SIG-M5 treated with dmso at 0.1 percent for 504 hours (cell line): Measurements from ENCODE around the gene DPEP2.
"Not testable (repeated sequence)": the region's sequence is repeated elsewhere in the genome, so short reads cannot be mapped to it uniquely, and the experiment has no call there.

Experiments
- DNase-seq: peaks from one replicate; lab custom pipeline; 2025; ENCODE audit not compliant: unreplicated experiment; lab: John Stamatoyannopoulos, UW

Gene DPEP2

DNA sequence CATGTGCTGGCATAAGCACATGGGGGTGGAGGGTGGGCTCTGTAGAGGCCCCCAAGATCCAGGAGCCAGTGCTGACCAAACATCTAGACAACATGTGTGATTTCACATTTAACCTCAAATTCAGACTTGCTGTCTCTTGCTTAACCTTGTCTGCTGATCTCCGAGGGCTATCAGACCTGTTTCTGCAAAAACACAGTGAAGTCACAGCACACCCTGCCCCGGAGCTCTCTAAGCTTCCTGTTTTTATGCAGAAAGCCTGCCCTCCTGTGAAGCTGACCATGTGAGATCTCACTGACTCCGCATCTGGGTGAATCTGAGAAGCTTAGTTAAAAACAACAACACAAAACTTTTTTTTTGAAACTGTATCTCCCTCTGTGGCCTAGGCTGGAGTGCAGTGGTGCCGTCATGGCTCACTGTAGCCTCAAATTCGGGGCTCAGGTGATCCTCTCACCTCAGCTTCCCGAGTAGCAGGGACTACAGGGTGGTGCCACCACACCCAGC lies 6.6 kb upstream of the DPEP2 start:
- peak; percentile 87 for DNase-seq

DNA sequence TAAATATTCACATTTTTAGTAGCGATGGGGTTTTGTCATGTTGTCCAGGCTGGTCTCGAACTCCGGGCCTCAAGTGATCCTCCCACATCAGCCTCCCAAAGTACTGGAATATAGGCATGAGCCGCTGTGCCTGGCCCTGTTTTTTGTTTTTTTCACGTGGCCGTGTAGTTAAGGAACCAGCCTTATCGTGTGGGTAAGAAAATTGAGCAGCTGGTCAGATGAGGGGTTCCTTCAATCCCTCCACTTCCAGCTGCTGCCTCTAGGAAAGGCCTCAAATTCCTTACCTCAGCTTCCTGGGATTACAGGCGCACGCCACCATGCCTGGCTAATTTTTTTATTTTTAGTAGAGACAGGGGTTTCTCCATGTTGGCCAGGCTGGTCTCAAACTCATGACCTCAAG lies 5.9 kb upstream of the DPEP2 start:
- DNase-seq: no peak

DNA sequence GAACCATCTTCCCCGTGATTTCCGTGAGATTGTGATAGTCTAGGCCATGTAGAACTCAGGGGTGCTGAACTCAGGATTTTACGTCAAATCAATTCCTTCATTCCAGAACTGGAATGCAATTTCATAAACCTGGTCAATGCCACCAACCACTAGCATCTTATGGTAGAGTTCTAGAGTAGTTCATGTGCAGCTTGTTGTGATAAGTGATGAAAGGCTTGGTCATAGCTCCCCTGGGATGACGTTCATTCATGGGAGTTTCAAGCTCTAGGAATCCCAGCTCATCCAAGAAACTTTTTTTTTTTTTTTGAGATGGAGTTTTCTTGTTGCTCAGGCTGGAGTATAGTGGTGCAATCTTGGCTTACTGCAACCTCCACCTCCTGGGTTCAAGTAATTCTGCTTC lies 3.7 kb upstream of the DPEP2 start:
- no peak for DNase-seq

DNA sequence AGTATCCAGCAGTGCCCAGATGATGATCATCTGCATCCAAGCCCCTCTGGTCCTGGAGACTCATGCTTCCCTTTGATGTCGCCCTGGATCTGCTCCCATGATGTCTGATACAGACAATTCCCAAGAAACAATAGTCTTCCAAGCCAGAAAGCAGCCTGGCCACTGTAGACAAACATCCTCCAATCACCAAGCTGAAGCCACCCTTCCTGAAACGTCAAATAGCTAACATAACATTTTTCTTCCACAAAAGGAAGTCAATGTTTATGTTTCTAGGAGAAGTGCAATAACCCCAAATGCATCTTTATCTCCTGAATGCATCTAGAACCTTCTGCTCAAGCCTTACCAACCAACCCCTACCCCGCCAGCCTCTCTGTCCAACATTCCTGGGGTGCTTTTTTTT lies 1.2 kb upstream of the DPEP2 start:
- no peak for DNase-seq

DNA sequence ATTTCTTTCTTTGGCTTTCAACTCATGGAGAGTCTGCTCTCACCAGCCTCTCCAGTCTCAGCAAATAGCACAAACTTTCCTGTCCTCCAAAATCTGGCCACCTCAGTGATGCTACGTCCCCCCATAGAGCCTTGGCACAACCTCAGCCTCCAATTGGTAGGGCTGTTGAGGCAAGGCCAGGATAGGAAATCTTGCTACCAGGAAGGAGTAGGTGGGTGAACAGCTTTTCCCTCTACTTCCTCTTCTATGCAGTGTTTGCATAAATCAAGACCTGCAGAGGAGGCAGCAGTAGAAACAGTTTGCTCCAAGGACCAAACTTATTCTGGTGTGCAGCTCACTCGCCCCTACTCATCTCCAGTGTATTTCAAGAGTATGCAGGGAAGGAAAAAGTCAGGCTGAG lies 701 bp upstream of the DPEP2 start:
- DNase-seq: peak; percentile 28

DNA sequence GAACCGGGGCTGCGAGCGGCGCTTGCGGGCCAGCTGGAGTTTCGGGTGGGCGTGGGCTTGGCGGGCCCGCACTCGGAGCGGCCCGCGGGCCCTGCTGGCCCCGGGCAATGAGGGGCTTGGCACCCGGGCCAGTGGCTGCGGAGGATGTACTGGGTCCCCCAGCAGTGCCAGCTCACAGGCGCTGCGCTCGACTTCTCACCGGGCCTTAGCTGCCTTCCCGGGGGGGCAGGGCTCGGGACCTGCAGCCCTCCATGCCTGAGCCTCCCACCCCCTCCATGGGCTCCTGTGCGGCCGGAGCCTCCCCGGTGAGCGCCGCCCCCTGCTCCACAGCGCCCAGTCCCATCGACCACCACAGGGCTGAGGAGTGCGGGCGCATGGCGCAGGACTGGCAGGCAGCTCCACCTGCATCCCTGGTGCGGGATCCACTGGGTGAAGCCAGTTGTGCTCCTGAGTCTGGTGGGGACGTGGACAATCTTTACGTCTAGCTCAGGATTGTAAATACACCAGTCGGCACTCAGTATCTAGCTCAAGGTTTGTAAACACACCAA lies 979 bp downstream of the DPEP2 start:
- not testable (repeated sequence) for DNase-seq

DNA sequence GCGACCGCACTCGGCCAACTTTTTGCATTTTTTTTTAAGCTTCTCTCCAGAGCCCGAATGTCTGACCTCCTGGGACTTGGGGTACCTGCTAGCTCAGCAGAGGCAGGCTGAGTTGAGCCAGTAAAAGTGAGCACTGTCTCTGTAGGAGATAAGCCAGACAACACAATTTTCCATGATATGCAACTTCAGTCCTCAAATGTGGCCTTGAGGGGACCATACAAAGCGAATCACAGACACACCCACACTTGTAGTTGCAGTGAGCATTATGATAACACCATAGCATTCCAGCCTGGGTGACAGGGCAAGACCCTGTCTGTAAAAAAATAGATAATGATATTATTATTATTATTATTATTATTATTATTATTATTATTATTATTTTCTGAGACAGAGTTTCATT lies 2.6 kb downstream of the DPEP2 start:
- no peak for DNase-seq

DNA sequence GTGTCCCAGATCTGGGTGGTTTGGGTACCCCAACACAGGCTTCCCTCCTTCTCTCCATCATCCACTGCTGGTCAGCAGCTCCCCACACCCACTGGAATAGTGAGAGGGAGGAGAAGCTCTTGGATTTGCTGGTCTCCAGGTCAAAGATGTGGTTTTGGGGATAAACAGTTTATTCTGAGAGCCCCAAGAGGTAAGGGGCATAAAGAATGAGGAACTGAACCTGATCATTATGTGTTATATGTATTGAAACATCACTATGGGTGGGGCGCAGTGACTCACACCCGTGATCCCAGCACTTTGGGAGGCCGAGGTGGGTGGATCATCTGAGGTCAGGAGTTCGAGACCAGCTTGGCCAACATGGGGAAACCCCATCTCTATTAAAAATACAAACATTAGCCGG lies 3.9 kb downstream of the DPEP2 start:
- peak; percentile 72 for DNase-seq

DNA sequence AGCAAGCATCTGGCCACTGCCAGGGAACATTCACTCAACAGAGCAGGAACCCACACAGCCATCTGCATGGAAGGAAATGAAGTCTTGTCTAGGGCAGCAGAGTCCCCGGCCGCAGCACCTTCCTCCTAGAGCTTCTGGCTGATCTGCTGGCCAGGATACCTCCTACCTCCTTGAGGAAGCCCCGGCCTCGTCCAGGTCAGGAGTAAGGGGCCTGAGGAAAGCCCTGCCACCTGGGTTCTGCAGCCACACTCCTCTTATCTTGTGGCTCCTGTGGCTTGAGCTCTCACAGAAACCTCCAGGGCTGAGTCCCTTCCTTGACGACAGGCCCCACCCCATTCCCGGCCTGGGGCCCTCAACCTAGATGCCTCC lies 5.3 kb downstream of the DPEP2 start:
- DNase-seq: not testable (repeated sequence)

DNA sequence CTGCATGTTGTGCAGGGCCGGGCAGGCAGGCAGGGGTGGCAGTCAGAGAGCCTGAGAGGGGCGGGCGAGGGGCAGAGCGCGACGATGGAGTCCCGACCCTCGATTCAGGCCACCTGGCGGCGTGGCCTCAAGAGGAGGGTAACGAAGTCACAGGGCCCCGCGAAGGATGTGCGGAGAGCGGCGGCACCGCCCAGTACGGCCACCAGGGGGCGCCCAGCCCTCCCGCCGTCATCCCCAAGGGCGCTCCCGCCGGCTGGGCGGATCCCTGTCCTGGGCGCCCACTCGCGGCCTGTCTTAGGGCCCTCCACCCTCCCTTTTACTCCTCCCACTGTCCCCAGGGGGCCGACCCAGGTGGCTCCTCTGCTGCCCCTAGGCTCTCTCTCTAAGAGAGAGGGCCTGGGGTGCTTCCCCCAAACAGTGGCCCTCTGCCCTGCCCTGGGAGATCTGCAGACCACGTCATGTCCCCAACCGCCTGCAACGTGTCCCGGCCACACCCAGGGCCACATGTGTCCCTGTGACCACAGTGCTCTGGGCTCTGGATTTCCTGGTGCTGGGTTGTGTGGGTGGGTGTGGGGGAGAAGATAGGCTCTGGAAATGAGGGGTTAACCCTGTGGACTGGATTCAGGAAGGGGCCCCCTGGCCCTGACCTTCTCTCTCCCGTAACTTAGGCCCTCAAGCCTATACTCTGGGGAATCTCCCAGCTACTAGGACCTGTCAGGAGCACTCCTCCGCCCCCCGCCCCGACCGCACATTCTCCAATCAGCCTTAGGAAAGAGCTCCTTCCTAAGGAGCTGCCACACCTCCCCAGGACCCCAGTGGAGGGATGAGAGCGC lies 5.9 kb downstream of the DPEP2 start:
- DNase-seq: peak; percentile 56

DNA sequence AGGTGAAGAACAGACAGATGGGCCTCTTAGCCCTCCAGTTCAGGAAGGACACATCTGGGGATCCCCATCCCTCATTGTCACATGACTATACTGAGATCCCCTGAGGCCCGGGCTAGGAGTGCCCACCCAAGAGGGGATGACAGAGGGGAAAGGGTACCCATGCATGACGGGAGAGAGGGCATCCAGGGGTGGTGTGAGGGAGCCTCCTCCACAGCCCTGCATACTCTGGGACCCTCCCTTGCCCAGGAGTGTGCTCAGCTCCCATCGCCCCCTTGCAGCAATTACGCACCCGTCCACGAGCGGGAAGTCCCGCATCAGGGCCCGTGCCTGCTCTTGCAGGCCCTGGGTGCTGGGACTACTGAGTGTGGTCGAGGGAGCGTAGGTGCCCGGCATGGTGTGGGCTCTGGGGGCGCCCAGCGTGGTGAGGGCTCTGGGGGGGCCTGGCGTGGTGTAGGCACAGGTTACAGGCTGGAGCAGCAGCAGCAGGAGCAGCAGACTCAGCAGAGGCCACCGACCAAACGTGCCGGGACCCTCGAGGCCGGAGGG lies 6.5 kb downstream of the DPEP2 start:
- no peak for DNase-seq

DNA sequence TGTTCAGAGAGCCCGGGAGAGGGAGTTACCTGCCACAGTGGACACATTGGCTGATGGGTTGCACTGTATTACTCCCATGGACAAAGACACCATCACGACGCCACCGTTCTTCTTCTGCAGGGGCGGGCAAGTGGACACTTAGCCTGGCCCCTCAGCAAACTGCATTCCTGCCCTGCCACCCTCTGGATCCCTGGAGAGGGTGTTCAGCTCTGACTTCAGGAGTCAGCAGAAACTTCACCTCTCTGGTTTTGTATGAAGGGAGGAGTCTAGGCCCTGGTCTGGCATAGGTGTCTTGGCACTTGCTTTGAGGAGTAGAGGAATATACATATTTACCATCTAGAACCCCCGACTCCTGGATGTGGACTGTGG lies 9.3 kb downstream of the DPEP2 start:
- DNase-seq: no peak

DNA sequence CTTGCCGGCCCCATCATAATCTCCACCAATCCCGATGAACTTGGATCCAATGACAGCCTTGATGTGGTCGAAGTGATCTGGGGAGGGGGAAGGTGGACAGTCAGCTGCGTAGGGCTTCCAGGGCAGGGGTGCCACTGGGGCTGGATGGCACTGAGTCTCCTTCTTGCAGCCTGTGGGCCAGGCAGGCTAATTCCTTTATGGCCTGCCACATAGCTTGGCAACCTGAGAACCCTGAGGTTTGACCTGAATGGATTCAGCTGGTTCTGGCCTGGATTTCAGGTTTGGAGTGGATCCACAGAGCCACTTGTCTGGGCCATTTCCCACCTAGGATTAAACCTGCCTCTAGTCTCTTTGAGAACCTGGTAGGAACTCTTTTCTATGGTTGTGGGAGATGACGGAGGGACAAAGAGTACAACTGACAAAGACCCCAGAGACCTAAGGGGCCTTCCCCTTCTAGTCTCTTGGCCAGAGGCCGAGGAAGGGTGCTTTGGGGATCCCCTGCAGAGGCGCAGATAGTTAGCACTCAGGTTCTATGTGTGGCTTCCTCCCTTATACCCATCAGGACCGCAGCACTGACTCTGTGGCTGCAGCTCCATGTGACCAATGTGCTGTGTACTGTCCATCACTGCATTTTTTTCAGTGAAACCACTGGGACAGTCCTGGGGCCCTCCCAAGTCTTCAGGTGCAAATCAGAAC lies 9.8 kb downstream of the DPEP2 start:
- no peak for DNase-seq

DNA sequence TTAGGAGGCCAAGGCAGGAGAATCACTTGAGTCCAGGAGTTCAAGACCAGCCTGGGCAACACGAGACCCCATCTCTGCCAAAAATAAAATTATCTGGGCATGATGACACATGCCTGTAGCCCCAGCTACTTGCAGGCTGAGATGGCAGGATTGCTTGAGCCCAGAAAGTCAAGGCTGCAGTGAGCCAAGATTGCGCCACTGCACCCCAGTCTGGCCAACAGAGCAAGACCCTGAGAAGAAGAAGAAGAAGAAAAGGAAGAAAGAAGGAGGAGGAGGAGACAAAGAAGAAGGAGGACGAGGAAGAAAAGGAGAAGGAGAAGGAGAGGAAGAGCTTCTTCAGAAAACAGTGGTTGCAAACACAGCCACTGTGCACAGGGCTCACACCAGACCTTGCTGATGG lies 10.6 kb downstream of the DPEP2 start:
- DNase-seq: no peak

DNA sequence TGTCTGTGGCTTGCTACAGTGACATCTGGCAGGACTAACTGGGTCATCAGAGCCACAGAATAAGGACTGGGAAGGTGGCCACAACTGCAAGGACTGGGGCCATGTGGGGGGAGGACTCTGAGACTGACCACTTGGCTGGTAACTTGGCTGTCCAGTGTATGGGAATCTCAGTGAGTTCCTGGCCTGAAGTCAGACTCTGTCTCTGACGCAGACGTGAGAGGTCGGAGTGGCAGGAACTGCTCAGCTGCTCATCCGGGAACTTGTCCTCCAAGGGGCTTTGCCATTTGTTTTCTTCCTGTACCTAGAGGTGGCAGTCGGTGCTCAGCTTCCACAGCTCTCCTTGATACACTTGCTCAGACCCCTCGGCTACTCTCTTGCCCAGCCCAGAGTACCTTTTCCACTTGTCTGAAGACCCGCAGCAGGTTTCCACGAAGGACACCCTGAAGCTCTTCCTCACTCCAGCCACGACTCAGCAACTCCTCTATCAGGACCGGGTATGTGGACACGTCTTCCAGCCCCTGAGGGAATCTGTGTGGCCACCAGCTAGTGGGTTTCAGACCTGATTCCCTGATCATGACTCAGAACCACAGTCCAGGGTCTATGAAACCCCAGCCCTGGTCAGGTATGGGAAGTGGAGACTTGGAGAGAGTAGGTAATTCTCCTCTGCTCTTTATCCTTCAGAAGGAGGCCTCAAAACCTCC lies 11.7 kb downstream of the DPEP2 start:
- no peak for DNase-seq

DNA sequence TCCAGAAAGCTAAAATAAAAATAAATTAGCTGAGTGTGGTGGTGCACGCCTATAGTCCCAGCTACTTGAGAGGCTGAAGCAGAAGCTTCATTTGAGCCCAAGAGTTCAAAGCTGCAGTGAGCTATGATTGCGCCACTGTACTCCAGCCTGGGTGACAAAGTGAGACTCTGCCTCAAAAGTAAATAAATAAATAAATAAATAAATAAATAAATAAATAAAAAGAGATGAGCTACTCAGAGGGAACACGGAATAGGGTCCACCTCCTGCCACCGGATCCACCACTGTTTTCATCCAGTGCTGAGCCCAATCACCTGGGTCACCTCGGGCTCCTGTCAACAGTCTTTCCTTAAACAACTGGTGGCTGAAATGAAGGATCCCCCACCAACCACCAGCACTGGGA lies 12.3 kb downstream of the DPEP2 start:
- no peak for DNase-seq

DNA sequence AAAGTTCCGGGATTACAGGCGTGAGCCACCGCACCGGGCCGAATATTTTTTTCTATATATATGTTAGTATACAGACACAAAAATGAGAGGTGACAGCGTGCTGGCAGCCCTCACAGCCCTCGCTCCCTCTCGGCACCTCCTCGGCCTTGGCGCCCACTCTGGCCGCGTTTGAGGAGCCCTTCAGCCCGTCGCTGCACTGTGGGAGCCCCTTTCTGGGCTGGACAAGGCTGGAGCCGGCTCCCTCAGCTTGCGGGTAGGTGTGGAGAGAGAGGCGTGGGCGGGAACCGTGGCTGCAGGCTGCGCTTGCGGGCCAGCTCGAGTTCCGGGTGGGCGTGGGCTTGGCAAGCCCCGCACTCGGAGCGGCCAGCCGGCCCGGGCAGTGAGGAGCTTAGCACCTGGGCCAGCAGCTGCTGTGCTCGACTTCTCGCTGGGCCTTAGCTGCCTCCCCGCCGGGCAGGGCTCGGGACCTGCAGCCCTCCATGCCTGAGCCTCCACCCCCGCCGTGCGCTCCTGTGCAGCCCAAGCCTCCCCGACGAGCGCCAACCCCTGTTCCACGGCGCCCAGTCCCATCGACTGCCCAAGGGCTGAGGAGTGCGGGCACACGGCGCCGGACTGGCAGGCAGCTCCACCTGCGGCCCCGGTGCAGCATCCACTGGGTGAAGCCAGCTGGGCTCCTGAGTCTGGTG lies 17.1 kb downstream of the DPEP2 start:
- DNase-seq: no peak

DNA sequence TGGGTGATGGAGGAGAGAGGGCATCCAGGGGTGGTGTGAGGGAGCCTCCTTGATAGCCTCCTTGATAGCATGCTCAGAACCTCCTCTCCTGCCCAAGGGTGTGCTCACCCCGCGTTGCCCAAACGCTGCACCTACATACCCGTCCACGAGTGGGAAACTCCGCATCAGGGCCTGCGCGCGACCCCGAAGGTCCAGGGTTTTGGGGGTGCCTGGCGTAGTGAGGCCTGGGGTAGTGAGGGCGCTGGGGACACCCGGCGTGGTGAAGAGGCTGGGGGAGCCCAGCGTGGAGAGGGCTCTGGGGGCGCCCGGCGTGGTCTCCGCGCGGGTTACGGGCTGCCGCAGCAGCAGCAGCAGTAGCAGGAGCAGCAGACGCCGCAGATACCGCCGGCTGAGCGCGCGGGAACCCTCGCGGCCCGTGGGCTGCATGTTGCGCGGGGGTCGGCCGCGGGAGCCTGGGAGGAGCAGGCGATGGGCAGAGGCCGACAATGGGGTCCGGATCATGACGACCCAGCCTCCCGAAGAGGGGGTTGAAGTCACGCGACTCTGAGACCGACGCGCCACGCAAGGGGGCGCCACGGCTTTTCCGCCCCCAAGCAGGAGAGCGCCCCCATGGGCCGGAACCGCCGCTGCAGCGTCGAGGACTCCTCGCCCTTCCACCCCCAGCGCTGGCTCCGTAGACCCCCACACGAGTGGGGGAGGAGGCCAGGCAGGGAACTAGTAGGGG lies 19.2 kb downstream of the DPEP2 start, which contains the start of gene DPEP3:
DPEP3 (minus strand) TSS at position 545 of the 724 bp plus-strand sequence; CDS start at position 426, 119 bp downstream.
- no peak for DNase-seq

DNA sequence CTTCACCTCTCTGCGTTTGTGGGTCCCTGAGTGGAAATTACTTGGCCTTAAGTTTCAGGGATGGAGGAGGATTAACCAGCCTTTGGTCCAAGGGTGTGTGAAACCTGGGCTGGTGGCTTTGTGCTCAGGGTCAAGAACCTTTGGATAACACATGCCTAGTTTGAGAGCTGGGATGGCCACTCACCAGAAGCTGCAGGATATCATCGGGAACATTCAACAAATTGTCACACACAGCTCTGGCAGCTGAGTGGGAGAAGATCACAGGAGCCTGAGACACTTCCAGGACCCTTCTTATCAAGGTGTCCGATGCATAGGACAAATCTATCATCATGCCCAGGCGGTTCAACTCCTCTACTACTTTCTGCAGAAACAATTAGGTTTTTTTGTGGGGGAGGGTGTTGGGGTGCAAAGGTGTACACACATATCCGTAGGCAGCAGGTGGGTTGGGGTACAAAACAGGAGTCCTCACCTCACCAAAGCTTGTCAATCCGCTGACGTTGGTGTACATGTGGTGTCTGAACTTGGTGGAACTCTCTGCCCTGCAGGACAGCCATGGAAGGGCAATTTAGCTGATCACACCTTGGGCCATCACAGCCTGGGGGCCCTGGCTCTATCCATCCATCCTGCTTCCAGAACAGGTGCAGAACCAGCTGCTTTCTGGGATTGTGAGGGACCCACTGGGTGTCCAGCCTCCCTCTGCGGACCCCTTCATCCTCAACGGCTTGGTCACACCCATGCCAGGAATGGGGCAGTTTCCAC lies 21.6 kb downstream of the DPEP2 start:
- DNase-seq: no peak
